Dermis blood vessel endothelial cell (primary cell): ENCODE results near the gene NCAPG2. TPM values are rescaled to one million over a fixed set of nuclear protein-coding genes. Genes with fewer than 3 reads are reported as not detected.
"Not testable (repeated sequence)": the region's sequence is repeated elsewhere in the genome, so short reads cannot be mapped to it uniquely, and the experiment has no call there.

ENCODE experiments used
- DNase-seq: peaks from one replicate; pipeline ENCODE4 v3.0.0; 2010
- total RNA-seq: library from RNA; depleted of rRNA; stranded (reverse); fragments of >200 nt; gene quantifications from 2 replicates; pipeline ENCODE4 v1.2.3, GENCODE V29; 2014

Gene NCAPG2
- total RNA-seq, 1 donor from 2014 or later, result 12.4 TPM

GRCh38 chr7:158705234-158705850 lies 738 bp upstream of the NCAPG2 start:
- DNase-seq, result peak; percentile 24

GRCh38 chr7:158703679-158704523 lies 703 bp downstream of the NCAPG2 start:
- DNase-seq, result not testable (repeated sequence)

- DNase-seq, result no peak
Observed at GRCh38 chr7:158702944-158703343, 1.7 kb downstream of the NCAPG2 start.

DNA sequence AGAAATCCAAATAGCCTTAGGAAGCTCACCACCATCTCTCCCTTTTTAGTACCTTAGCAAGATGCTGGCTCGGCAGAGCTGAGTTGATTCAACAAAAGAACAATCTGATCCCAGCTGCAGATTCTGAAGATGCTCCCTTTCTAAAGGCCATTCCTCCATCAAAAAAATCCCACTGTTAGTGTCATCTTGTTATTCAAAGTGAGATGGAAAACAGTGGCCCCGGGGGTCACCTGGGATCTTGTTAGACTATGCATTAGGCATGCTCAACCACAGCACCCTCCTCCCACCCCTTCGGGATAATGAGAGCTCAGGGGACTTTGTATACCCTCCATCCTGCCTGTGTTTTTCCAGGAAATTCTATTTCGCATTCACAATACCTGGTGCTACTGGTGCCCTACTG lies 2.4 kb downstream of the NCAPG2 start:
- no peak for DNase-seq

DNA sequence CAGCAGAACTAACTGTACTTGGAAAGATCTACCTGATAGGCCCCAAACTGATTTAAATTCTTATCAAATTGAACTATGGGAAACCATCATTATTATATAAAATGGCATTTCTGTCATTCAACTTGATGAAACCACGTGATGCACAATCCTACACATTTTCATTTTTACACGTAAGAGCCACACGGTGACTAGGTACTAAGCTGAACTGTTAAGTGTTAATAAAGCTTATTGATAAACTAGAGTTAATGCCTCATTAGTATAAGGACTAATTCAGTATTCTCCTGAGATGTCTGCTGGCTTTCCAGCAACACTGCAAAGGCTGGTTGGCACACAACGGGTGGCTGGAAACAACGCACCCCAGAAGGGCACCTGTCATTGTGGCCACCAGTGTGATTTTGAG lies 4.6 kb downstream of the NCAPG2 start:
- no peak for DNase-seq

DNA sequence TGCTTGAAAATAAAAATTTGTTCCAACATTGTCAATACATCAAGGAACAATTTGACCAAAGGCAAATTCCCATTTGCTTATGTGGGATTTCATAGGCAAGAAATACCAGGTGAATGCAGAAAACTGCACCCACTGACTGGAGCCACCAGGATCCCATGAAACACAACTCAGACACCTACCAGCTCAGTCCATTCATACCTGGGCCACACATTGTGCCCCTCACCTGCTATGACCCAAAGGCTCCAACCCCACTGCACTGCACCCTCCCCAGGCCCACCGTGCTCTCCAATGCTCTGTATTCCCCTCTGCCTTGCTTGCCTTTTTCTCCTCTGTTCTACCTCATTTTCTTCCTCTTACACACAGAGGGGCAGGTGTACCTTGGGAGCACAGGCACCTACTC lies 5.3 kb downstream of the NCAPG2 start:
- no peak for DNase-seq

- DNase-seq, result no peak
Observed at GRCh38 chr7:158698657-158699195, 5.9 kb downstream of the NCAPG2 start.

DNA sequence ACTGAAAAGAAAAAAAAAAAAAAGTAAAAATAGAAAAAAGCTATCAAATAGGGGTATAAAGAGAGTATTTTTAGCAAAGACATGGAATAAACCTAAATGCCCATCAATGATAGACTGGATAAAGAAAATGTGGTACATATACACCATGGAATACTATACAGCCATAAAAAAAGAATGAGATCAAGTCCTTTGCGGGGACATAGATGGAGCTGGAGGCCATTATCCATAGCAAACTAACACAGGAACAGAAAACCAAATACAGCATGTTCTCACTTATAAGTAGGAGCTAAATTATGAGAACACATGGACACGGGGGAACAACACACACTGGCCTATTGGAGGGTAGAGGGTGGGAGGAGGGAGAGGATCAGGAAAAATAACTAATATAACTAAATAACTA lies 7.0 kb downstream of the NCAPG2 start:
- DNase-seq, result not testable (repeated sequence)

GRCh38 chr7:158695726-158696452 lies 8.7 kb downstream of the NCAPG2 start:
- DNase-seq, result peak; percentile 91

- DNase-seq, result no peak
Observed at GRCh38 chr7:158695056-158695455, 9.5 kb downstream of the NCAPG2 start.

- no peak for DNase-seq
Observed at GRCh38 chr7:158694650-158695049, 10.0 kb downstream of the NCAPG2 start.

- DNase-seq, result no peak
Observed at GRCh38 chr7:158689488-158689887, 15.1 kb downstream of the NCAPG2 start.

GRCh38 chr7:158687406-158687805 lies 17.2 kb downstream of the NCAPG2 start:
- DNase-seq, result no peak

DNA sequence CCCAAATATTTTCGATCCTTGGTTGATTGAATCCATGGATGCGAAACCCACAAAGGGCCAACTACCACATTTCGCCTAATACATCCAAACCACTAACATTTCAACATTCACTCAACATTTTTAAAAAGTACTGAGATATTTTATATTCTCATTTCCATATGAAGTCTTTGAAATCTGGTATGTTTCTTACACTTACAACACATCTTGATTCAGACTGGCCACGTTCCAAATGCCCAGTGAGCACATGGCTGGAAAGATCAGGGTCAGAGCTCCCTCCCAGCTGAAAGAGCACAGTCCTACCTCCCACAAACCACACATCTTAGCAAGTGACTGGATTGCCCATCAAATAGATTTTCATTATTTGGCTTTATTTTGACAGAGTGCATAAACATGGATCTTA lies 18.9 kb downstream of the NCAPG2 start:
- no peak for DNase-seq

GRCh38 chr7:158684329-158684728 lies 20.3 kb downstream of the NCAPG2 start:
- DNase-seq, result no peak

GRCh38 chr7:158683541-158683940 lies 21.1 kb downstream of the NCAPG2 start:
- DNase-seq, result peak; percentile 47

DNA sequence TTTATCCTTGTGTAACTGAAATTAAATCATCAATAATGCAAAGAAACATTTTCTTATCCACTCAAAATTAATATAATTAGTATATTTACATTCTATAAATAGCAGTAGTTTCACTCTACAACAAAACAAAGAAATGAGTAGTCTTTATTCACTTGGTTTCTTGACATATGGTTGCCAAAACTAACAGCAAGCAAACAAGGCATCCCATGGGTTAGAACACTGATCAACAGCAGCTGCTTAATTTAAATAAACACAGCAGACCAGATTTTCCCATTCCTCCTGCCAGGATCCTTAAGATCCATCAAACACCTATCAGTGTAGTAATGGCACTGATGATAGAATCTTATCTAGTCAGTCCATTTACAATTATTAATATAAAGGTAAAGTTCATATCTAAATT lies 22.1 kb downstream of the NCAPG2 start:
- DNase-seq, result no peak

DNA sequence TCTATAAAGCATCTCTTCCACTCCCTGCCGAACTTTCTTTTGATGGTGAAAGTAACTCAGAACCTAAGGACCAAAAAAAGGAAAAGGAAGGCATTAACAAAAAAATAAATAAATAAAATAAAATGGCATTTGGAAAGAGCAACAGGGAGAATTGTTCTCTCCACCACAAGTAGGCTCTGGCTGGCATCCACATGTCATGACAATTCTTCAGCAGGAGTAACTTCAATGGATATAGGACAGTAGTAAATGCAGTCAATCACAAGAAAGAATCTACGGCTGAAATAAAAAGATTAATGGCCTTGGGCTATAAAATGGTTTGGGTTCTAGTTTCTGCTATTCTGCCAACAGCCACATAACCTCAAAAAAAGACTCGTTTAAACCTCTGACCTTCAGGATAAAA lies 23.9 kb downstream of the NCAPG2 start:
- no peak for DNase-seq

DNA sequence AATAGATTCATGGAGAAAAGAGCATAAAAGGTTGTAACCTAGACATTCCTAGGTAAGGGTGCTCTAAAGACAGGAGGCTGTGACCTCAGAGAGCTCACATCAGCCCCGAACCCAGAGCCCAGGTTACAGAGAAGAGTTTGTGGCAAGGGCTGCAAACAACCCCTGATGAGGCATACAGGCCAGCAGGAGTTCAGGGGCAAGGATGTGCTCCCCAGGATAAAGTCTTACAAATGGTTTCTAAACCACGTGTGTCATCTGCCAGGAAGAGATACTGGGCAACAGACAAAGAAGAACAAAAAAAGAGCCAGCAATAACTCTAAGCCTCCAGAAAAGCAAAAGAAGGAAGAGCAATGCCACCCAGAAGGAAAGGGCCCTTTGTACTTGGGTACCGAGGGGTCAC lies 27.7 kb downstream of the NCAPG2 start:
- DNase-seq, result no peak

- DNase-seq, result no peak
Observed at GRCh38 chr7:158676171-158676840, 28.3 kb downstream of the NCAPG2 start.

DNA sequence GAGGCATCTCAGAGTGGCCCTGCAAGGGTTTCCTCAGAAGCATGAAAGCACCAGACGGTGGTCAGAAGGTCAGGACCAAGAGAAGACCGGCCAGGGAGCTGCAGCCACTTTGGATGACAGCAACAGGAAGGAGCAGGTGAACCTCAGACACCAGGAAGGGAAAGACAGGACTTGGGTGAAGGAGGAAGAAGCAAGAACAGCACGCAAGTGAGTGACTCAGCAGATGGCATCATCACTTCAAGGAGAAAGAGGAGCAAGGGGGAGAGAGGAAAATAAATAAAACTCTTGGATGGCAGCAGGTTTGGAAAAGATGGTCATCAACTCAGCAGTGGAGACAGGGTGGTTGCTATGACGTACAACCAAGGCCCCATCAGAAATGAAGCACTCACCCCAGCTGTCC lies 31.6 kb downstream of the NCAPG2 start:
- peak; percentile 13 for DNase-seq

GRCh38 chr7:158668086-158668485 lies 36.5 kb downstream of the NCAPG2 start:
- not testable (repeated sequence) for DNase-seq
